ENCODE measurements around the gene ELF4. TPM values are rescaled to one million over a fixed set of nuclear protein-coding genes. Genes with fewer than 3 reads are reported as not detected.

ELF4 gene
- total and polyA plus RNA-seq, 9 of the 15 experiments (the other 6 are each of a cell fraction or from before 2014, with no cell fraction given), result 5.9 to 55.8 (median 25.2) TPM

- TF ChIP-seq SLC30A9 (CRISPR knock-in tag; IDR thresholded peaks at IDR 0.05) (no peak), ZNF507 (tag; conservative IDR thresholded peaks at IDR 0.05) (no peak), CSDE1 (IDR thresholded peaks at IDR 0.05) (no peak)
Observed at GRCh38 chrX:130055899-130056298, 54.4 kb downstream of the ELF4 start (continued).

DNA sequence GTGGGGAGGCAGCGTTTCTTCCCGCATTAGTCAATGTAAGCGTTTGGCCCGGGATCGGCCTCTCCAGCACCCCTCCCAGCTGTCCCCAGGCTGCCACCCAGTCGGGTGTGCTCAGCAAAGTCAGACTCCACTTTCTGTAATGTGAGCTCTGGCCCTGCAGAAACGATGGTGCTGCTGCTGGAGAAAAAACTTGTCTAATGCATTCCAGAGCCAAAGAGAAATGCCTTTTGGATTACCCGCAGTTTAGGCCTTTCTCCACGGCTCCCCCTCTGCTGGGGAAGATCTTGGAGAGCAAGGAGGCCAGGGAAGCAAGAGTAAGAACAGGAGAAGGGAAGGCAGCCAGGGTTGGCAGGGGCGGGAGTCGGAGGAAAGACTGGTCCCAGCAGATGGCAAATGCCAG lies 55.2 kb downstream of the ELF4 start:
- intact Hi-C loops (cut with micrococcal nuclease) (no loop called here), in situ Hi-C loops (cut with MboI) (no loop called here)
- no peak for ATAC-seq
- no peak for TF ChIP-seq ZNF408 (CRISPR knock-in tag; IDR thresholded peaks at IDR 0.05; ENCODE audit: low read depth)
- TF ChIP-seq, protein P1, sequence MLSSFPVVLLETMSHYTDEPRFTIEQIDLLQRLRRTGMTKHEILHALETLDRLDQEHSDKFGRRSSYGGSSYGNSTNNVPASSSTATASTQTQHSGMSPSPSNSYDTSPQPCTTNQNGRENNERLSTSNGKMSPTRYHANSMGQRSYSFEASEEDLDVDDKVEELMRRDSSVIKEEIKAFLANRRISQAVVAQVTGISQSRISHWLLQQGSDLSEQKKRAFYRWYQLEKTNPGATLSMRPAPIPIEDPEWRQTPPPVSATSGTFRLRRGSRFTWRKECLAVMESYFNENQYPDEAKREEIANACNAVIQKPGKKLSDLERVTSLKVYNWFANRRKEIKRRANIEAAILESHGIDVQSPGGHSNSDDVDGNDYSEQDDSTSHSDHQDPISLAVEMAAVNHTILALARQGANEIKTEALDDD (IDR thresholded peaks at IDR 0.05), result no peak
- TF ChIP-seq ZNF224 (CRISPR knock-in tag; IDR thresholded peaks at IDR 0.05), result no peak
- TF ChIP-seq, protein P2, sequence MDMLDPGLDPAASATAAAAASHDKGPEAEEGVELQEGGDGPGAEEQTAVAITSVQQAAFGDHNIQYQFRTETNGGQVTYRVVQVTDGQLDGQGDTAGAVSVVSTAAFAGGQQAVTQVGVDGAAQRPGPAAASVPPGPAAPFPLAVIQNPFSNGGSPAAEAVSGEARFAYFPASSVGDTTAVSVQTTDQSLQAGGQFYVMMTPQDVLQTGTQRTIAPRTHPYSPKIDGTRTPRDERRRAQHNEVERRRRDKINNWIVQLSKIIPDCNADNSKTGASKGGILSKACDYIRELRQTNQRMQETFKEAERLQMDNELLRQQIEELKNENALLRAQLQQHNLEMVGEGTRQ (CRISPR knock-in tag; IDR thresholded peaks at IDR 0.05), result no peak
- no peak for TF ChIP-seq C11orf30 (IDR thresholded peaks at IDR 0.05; ENCODE audit: low read depth)
- TF ChIP-seq MIER1 (IDR thresholded peaks at IDR 0.05; ENCODE audit: low read depth), result no peak
- no peak for TF ChIP-seq SMAD1 (IDR thresholded peaks at IDR 0.05; ENCODE audit: low read depth, low read length, partially characterized antibody)
- no peak for TF ChIP-seq RB1 (IDR thresholded peaks at IDR 0.05; ENCODE audit: low read depth)
- no peak for TF ChIP-seq ESRRB (CRISPR knock-in tag; IDR thresholded peaks at IDR 0.05; ENCODE audit: borderline replicate concordance)
- TF ChIP-seq NCOA6 (IDR thresholded peaks at IDR 0.05), result no peak
- no peak for TF ChIP-seq FOSL1 (tag; conservative IDR thresholded peaks at IDR 0.05)
- no peak for TF ChIP-seq AFF4 (CRISPR knock-in tag; IDR thresholded peaks at IDR 0.05)
- TF ChIP-seq ZNF282 (CRISPR knock-in tag; IDR thresholded peaks at IDR 0.05), result no peak

More for the DNA sequence above, 55.2 kb downstream of the ELF4 start:
- CTCF ChIA-PET (ENCODE audit: low intra/inter-chr PET ratio), result no interaction called here
- H3K9ac ChIP-seq (ENCODE audit: insufficient read depth in 1 of 2, low read depth in 2 of 2, low read length in 2 of 2), result no peak overlapping the region
- no peaks in the 10 kb centered on the region for H3K9me3 ChIP-seq (replicated peaks; ENCODE audit: control insufficient read depth, insufficient read depth, low read depth, low read length)
- no peak overlapping the region for H2AFZ ChIP-seq (ENCODE audit: low read depth, low read length)
- peaks cover 54% of the 10 kb centered on the region for H3K36me3 ChIP-seq (ENCODE audit: control insufficient read depth, insufficient read depth, low read length)
- H3K79me2 ChIP-seq (ENCODE audit: control insufficient read depth, insufficient read depth, low read length), result no peaks in the 10 kb centered on the region
- H3K27ac ChIP-seq (ENCODE audit: extremely low read depth, low read depth, low read length), result no peak overlapping the region
- no peak overlapping the region for H3K4me3 ChIP-seq
- H3K4me2 ChIP-seq (ENCODE audit: insufficient read depth, low read length), result no peak overlapping the region
- whole genome bisulfite sequencing (ENCODE audit: insufficient coverage, low coverage, missing lambda C conversion rate), result 70% methylated on average over 11 of the region's 11 CpGs
- H3K9me1 ChIP-seq (ENCODE audit: control insufficient read depth, insufficient read depth, low read length), result no peaks in the 10 kb centered on the region
- no peak for DNase-seq (ENCODE audit: extremely low read depth in 1 of 4, low spot score in 3 of 4)
- no peaks in the 10 kb centered on the region for H4K20me1 ChIP-seq (replicated peaks; ENCODE audit: control insufficient read depth, insufficient read depth, low read length)
- FAIRE-seq, result no peak
- H3K27me3 ChIP-seq (ENCODE audit: control insufficient read depth in 2 of 2, insufficient read depth in 2 of 2, low read length in 2 of 2), result no peaks in the 10 kb centered on the region
- BruUV-seq (replicated peaks), result no TSS peak
- POLR2A ChIA-PET, result interaction anchor here (1.2 to 1.4 kb wide), 2 partner anchors 10 to 12 kb away, joined by 3 to 4 read pairs; no protein-coding TSS in a partner anchor
- peaks cover 0 to 9% of the 10 kb centered on the region in 2 experiments; a peak in 2 of 5 replicates for H3K4me1 ChIP-seq (replicated peaks in 1 of 2; ENCODE audit: control insufficient read depth in 2 of 2, insufficient read depth in 2 of 2, low read length in 2 of 2)

All from K562 (cell line).